ENCODE results near the gene SCP2. TPM values are rescaled to one million over a fixed set of nuclear protein-coding genes. Genes with fewer than 3 reads are reported as not detected.

Gene SCP2
- polyA plus RNA-seq, 1 of the 3 experiments (the other 2 are of a cell fraction), result 49.5 TPM

DNA sequence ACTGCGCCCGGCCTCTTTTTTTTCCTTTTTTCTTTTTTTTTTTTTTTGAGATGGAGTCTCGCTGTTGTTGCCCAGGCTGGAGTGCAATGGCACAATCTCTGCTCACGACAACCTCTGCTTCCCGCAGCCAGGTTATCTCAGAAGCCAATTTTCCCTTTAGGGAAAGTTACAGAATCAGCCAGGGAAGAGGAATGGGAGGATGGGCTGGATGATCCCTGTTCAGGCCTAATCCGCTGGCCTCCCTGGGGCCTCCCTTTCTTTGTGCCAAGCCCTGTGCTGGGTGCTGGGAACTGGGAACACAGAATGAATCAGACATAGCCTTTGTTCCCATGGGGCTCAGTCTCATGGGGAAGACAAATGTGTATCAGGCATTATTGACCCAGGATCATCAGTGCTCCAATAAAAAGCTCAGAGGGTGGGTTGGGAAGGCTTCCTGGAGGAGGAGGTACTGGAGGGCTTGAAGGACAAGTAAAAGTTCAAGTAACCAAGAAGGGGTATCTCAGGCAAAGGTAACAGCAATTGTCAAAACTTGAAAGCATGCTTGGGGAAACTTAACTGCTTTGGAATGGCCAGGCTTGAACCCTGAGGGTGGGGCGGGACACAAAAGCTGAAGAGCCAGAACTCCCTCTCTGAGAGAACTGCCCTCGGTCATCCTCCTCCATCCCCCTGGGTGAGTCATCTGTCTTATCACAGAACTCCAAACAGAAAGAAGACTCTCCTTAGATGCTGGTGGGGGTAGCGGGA, 19.8 kb upstream of the SCP2 start:
- no peak overlapping the region for H3K9ac ChIP-seq
- H3K79me2 ChIP-seq (ENCODE audit: insufficient read depth), result no peaks in the 10 kb centered on the region
- H3K9me3 ChIP-seq, result no peaks in the 10 kb centered on the region
- no peaks in the 10 kb centered on the region for H3K9me2 ChIP-seq
- ChIA-PET POLR2A (no interaction called here), CTCF (interaction anchor here (0.8 to 3.1 kb wide), 3 partner anchors 33 to 276 kb away, joined by 3 to 65 read pairs (median 3); no protein-coding TSS in a partner anchor)
- no peaks in the 10 kb centered on the region for H3K27me3 ChIP-seq (ENCODE audit: insufficient read depth)
- no peaks in the 10 kb centered on the region for H3F3A ChIP-seq (replicated peaks; ENCODE audit: insufficient read depth)
- no peak for TF ChIP-seq USF2 (IDR thresholded peaks at IDR 0.05; ENCODE audit: borderline replicate concordance, low read depth, low read length)
- TF ChIP-seq MXI1 (IDR thresholded peaks at IDR 0.05; ENCODE audit: low read depth, low read length), result no peak
- TF ChIP-seq GATA2 (CRISPR knock-in tag; IDR thresholded peaks at IDR 0.05), result no peak
- TF ChIP-seq, protein P1, sequence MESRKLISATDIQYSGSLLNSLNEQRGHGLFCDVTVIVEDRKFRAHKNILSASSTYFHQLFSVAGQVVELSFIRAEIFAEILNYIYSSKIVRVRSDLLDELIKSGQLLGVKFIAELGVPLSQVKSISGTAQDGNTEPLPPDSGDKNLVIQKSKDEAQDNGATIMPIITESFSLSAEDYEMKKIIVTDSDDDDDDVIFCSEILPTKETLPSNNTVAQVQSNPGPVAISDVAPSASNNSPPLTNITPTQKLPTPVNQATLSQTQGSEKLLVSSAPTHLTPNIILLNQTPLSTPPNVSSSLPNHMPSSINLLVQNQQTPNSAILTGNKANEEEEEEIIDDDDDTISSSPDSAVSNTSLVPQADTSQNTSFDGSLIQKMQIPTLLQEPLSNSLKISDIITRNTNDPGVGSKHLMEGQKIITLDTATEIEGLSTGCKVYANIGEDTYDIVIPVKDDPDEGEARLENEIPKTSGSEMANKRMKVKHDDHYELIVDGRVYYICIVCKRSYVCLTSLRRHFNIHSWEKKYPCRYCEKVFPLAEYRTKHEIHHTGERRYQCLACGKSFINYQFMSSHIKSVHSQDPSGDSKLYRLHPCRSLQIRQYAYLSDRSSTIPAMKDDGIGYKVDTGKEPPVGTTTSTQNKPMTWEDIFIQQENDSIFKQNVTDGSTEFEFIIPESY (IDR thresholded peaks at IDR 0.05; ENCODE audit: borderline replicate concordance, low read depth), result no peak
- TF ChIP-seq EZH2phosphoT487 (IDR thresholded peaks at IDR 0.05; ENCODE audit: borderline replicate concordance, low read depth), result no peak
- no peak for TF ChIP-seq TCF12 (IDR thresholded peaks at IDR 0.05)
- TF ChIP-seq SMC3 (IDR thresholded peaks at IDR 0.05; ENCODE audit: low read depth, low read length), result no peak
- TF ChIP-seq NFIC (IDR thresholded peaks at IDR 0.05; ENCODE audit: borderline replicate concordance), result no peak
- TF ChIP-seq FOSL2 (IDR thresholded peaks at IDR 0.05; ENCODE audit: borderline replicate concordance, low read depth), result no peak
- TF ChIP-seq YY1 (IDR thresholded peaks at IDR 0.05; ENCODE audit: low read depth), result no peak
- no peak for TF ChIP-seq PBX3 (IDR thresholded peaks at IDR 0.05)
- no peaks in the 10 kb centered on the region for H3K36me3 ChIP-seq (replicated peaks in 1 of 2; ENCODE audit: control insufficient read depth in 1 of 2, insufficient read depth in 2 of 2, low read length in 1 of 2)
- 98% methylated on average over 8 of the region's 9 CpGs for WGBS (ENCODE audit: low lambda C conversion rate)
- no peak overlapping the region for H3K4me3 ChIP-seq (ENCODE audit: low read depth in 2 of 2, low read length in 1 of 2)
- H3K4me1 ChIP-seq (ENCODE audit: control insufficient read depth in 1 of 2, insufficient read depth in 2 of 2, low read depth in 1 of 2, low read length in 1 of 2), result no peaks in the 10 kb centered on the region; a peak in 1 of 4 replicates
- no peak overlapping the region for H3K4me2 ChIP-seq
- DNase-seq, result no peak
- no peaks in the 10 kb centered on the region for H4K20me1 ChIP-seq (ENCODE audit: insufficient read depth)
- no peak overlapping the region for H2AFZ ChIP-seq (ENCODE audit: low read depth)
- H3K27ac ChIP-seq (ENCODE audit: low read depth in 2 of 2, low read length in 1 of 2), result no peak overlapping the region

GRCh38 chr1:52907812-52908153, 19.3 kb upstream of the SCP2 start:
- Histone ChIP-seq H4K20me1 (ENCODE audit: insufficient read depth) (no peaks in the 10 kb centered on the region), H3K9me3 (no peaks in the 10 kb centered on the region), H3K4me2 (no peak overlapping the region), H3K27ac (ENCODE audit: low read depth in 2 of 2, low read length in 1 of 2) (no peak overlapping the region), H3K4me3 (ENCODE audit: low read depth in 2 of 2, low read length in 1 of 2) (no peak overlapping the region), H3K79me2 (ENCODE audit: insufficient read depth) (no peaks in the 10 kb centered on the region), H3K4me1 (ENCODE audit: control insufficient read depth in 1 of 2, insufficient read depth in 2 of 2, low read depth in 1 of 2, low read length in 1 of 2) (no peaks in the 10 kb centered on the region; a peak in 1 of 4 replicates), H3F3A (replicated peaks; ENCODE audit: insufficient read depth) (no peaks in the 10 kb centered on the region), H3K27me3 (ENCODE audit: insufficient read depth) (no peaks in the 10 kb centered on the region), H3K9me2 (no peaks in the 10 kb centered on the region), H2AFZ (ENCODE audit: low read depth) (no peak overlapping the region), H3K9ac (no peak overlapping the region), H3K36me3 (replicated peaks in 1 of 2; ENCODE audit: control insufficient read depth in 1 of 2, insufficient read depth in 2 of 2, low read length in 1 of 2) (no peaks in the 10 kb centered on the region)
- TF ChIP-seq RFX5 (IDR thresholded peaks at IDR 0.05; ENCODE audit: low read length) (no peak), TAF1 (IDR thresholded peaks at IDR 0.05; ENCODE audit: borderline replicate concordance, low read depth, low read length) (no peak), GABPA (IDR thresholded peaks at IDR 0.05; ENCODE audit: low read depth) (no peak), JUND (IDR thresholded peaks at IDR 0.05) (no peak), FOSL2 (IDR thresholded peaks at IDR 0.05; ENCODE audit: borderline replicate concordance, low read depth) (no peak), FOXJ3 (CRISPR knock-in tag; IDR thresholded peaks at IDR 0.05) (no peak), RXRA (IDR thresholded peaks at IDR 0.05; ENCODE audit: borderline replicate concordance, low read depth) (no peak), SIN3A (IDR thresholded peaks at IDR 0.05; ENCODE audit: borderline replicate concordance, low read depth, low read length) (no peak), MEF2A (IDR thresholded peaks at IDR 0.05; ENCODE audit: borderline replicate concordance, low read depth) (no peak)
- TF ChIP-seq, protein P2, sequence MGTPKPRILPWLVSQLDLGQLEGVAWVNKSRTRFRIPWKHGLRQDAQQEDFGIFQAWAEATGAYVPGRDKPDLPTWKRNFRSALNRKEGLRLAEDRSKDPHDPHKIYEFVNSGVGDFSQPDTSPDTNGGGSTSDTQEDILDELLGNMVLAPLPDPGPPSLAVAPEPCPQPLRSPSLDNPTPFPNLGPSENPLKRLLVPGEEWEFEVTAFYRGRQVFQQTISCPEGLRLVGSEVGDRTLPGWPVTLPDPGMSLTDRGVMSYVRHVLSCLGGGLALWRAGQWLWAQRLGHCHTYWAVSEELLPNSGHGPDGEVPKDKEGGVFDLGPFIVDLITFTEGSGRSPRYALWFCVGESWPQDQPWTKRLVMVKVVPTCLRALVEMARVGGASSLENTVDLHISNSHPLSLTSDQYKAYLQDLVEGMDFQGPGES (IDR thresholded peaks at IDR 0.05; ENCODE audit: low read depth, low read length), result no peak
- POLR2A ChIA-PET, result no interaction called here
- 92% methylated on average over 9 of the region's 10 CpGs for WGBS (ENCODE audit: low lambda C conversion rate)
- CTCF ChIA-PET, result interaction anchor here (0.8 kb wide), 1 partner anchor 273 kb away, joined by 3 read pairs; no protein-coding TSS in a partner anchor
- no peak for DNase-seq

Data from SK-N-SH (cell line).